ENCODE results near the gene TNFAIP1. TPM values are rescaled to one million over a fixed set of nuclear protein-coding genes. Genes with fewer than 3 reads are reported as not detected.
A peak's percentile ranks its signal among the peaks of the same experiment; 100 is the strongest.

TNFAIP1 gene
- total RNA-seq, 1 experiment from 2014 or later = 27.5 TPM

DNA sequence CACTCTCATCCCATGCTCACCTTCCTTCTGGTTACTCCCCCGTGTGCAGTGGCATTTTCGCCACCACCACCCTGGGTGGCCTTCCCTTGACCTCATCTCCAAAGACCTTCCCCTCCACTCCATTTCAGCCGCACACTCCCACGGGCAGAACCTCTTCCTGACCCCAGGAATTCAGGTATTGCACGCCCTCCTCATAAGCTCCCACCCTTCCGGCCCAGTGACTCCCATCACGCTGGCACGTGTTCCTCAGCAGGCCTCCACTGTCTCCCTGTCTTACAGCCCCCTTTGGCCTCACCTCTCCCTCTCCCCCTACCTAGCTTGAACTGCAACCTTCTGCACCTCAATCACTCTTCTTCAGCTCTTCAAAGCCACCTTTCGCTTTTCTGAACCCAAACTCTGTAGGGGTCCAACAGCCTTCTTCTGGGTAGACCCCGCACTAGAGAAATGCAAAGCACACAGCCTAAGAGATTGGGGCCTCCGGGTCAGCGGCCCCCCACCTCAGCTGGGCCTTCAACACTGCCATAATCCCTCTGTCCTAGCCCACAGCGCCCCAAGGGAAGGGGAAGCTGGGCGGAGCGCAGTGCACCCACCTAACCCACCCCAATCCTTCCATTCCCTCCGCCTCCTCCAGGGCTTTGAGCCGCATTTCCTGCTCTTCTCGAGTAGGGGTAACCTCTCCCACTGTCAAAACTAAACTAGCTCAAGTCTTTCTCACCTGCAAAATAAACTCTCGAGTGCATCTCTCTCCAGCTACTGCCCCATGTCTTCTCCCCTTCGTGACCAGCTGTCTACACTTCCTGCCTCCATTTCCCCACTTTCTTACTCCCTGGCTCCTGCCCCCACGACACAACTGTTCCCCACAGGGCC is 18.2 kb upstream of the TNFAIP1 start:
- no peak for ATAC-seq
- Histone ChIP-seq H3K27me3 (ENCODE audit: low read length) (no peaks in the 10 kb centered on the region), H3K27ac (ENCODE audit: low read length) (no peak overlapping the region), H3K4me3 (ENCODE audit: low read length) (no peak overlapping the region), H3F3A (ENCODE audit: low read length, unreplicated experiment) (no peaks in the 10 kb centered on the region), H3K79me2 (ENCODE audit: low read length) (peaks cover 34% of the 10 kb centered on the region), H3K4me1 (ENCODE audit: insufficient read depth, low read length) (peaks cover 33% of the 10 kb centered on the region), H4K20me1 (ENCODE audit: low read length) (no peaks in the 10 kb centered on the region), H3K9me2 (replicated peaks; ENCODE audit: low read length) (no peaks in the 10 kb centered on the region), H2AFZ (ENCODE audit: low read length) (no peak overlapping the region), H3K4me2 (ENCODE audit: low read length) (peak overlapping the region; percentile 86; the same call in 1 of the 2 replicates), H3K9me3 (ENCODE audit: low read length) (no peaks in the 10 kb centered on the region), H3K9ac (ENCODE audit: low read length) (no peak overlapping the region), H3K36me3 (ENCODE audit: low read depth, low read length) (no peaks in the 10 kb centered on the region)
- BruUV-seq (replicated peaks) = no TSS peak
- TF ChIP-seq EZH2 (IDR thresholded peaks at IDR 0.05; ENCODE audit: low read length, unreplicated experiment) = no peak
- TF ChIP-seq, protein P1, sequence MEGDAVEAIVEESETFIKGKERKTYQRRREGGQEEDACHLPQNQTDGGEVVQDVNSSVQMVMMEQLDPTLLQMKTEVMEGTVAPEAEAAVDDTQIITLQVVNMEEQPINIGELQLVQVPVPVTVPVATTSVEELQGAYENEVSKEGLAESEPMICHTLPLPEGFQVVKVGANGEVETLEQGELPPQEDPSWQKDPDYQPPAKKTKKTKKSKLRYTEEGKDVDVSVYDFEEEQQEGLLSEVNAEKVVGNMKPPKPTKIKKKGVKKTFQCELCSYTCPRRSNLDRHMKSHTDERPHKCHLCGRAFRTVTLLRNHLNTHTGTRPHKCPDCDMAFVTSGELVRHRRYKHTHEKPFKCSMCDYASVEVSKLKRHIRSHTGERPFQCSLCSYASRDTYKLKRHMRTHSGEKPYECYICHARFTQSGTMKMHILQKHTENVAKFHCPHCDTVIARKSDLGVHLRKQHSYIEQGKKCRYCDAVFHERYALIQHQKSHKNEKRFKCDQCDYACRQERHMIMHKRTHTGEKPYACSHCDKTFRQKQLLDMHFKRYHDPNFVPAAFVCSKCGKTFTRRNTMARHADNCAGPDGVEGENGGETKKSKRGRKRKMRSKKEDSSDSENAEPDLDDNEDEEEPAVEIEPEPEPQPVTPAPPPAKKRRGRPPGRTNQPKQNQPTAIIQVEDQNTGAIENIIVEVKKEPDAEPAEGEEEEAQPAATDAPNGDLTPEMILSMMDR (conservative IDR thresholded peaks at IDR 0.05; ENCODE audit: low read depth, low read length) = no peak
- no peak for TF ChIP-seq EZH2phosphoT487 (IDR thresholded peaks at IDR 0.05; ENCODE audit: borderline replicate concordance, low read length)
- DNase-seq = no peak
- intact Hi-C loops (cut with micrococcal nuclease) = loop anchor here (10.0 kb wide), 1 partner anchor 63 kb away; no protein-coding TSS in a partner anchor
- ChIA-PET POLR2A (ENCODE audit: unreplicated experiment) (no interaction called here), CTCF (no interaction called here)

GRCh38 chr17:28317966-28318758 is 17.4 kb upstream of the TNFAIP1 start:
- Histone ChIP-seq H3K4me2 (ENCODE audit: low read length) (peak overlapping the region; percentile 86), H3K79me2 (ENCODE audit: low read length) (peaks cover 42% of the 10 kb centered on the region), H3K4me1 (ENCODE audit: insufficient read depth, low read length) (peaks cover 42% of the 10 kb centered on the region), H3K9ac (ENCODE audit: low read length) (peak overlapping the region; percentile 56), H3K9me3 (ENCODE audit: low read length) (no peaks in the 10 kb centered on the region), H3K27ac (ENCODE audit: low read length) (no peak overlapping the region), H3K36me3 (ENCODE audit: low read depth, low read length) (no peaks in the 10 kb centered on the region), H3F3A (ENCODE audit: low read length, unreplicated experiment) (no peaks in the 10 kb centered on the region), H2AFZ (ENCODE audit: low read length) (peak overlapping the region; percentile 68), H3K27me3 (ENCODE audit: low read length) (no peaks in the 10 kb centered on the region), H4K20me1 (ENCODE audit: low read length) (no peaks in the 10 kb centered on the region), H3K9me2 (replicated peaks; ENCODE audit: low read length) (no peaks in the 10 kb centered on the region), H3K4me3 (ENCODE audit: low read length) (peak overlapping the region; percentile 73)
- intact Hi-C loops (cut with micrococcal nuclease) = loop anchor here (10.0 kb wide), 1 partner anchor 63 kb away; no protein-coding TSS in a partner anchor
- CTCF ChIA-PET = no interaction called here
- no TSS peak for BruUV-seq (replicated peaks)
- ATAC-seq (peak; percentile 2), DNase-seq (no peak)
- POLR2A ChIA-PET (ENCODE audit: unreplicated experiment) = no interaction called here
- no peak for TF ChIP-seq EZH2phosphoT487 (IDR thresholded peaks at IDR 0.05; ENCODE audit: borderline replicate concordance, low read length)
- TF ChIP-seq EZH2 (IDR thresholded peaks at IDR 0.05; ENCODE audit: low read length, unreplicated experiment) = no peak
- TF ChIP-seq, protein P1 (conservative IDR thresholded peaks at IDR 0.05; ENCODE audit: low read depth, low read length) = no peak

All from PC-3 (cell line).